SK-N-SH (cell line): ENCODE results near the gene METTL14. TPM values are rescaled to one million over a fixed set of nuclear protein-coding genes. Genes with fewer than 3 reads are reported as not detected.

Source experiments
- CTCF ChIA-PET: fragments of 300-600, 350-600 bp; formaldehyde crosslinking; extraction: SDS; loops from one replicate; lab custom pipeline; 2021; lab: Yijun Ruan, JAX
- POLR2A ChIA-PET: fragments of 350-600 bp; sonication (Branson Sonifier 250); formaldehyde crosslinking; extraction: SDS; loops from one replicate; lab custom pipeline; 2020; ENCODE audit warnings: antibody characterized with exemption, inconsistent platforms; lab: Yijun Ruan, JAX
- DNase-seq: peaks from one replicate; pipeline ENCODE4 v3.0.0; 2012
- H2AFZ ChIP-seq: fragments of 200-600 bp; sonication (generic); 2 replicates; pipeline ENCODE4 v1.8.1; 2016; ENCODE audit warnings: antibody characterized with exemption, mild to moderate bottlenecking, low read depth
- H3F3A ChIP-seq: fragments of 200-600 bp; sonication (generic); replicated peaks from 2 replicates; pipeline ENCODE3; 2016; ENCODE audit warnings: antibody characterized with exemption, mild to moderate bottlenecking; ENCODE audit not compliant: insufficient read depth
- H3K27ac ChIP-seq, 2 experiments: fragments of 200-500 bp in 1 of 2; fragments of 200-600 bp in 1 of 2; sonication (Bioruptor generic) in 1 of 2; sonication (generic), shearing (Covaris generic) in 1 of 2; 2 replicates each; pipeline versions ENCODE4 v1.5.1 to v1.6.1; 2014 to 2016; ENCODE audit warnings: low read depth in 2 of 2, inconsistent platforms in 1 of 2, low read length in 1 of 2, mild to moderate bottlenecking in 1 of 2, mixed read lengths in 1 of 2
- H3K27me3 ChIP-seq: fragments of 200-600 bp; sonication (generic), shearing (Covaris generic); 2 replicates; pipeline ENCODE4 v1.6.1; 2016; ENCODE audit warnings: mixed run types; ENCODE audit not compliant: insufficient read depth
- H3K36me3 ChIP-seq, 2 experiments: fragments of 200-500 bp in 1 of 2; fragments of 200-600 bp in 1 of 2; sonication (Bioruptor generic) in 1 of 2; sonication (generic) in 1 of 2; replicated peaks in 1 of 2; 2 replicates each; pipeline versions ENCODE3 to v1.5.1; 2014 to 2016; ENCODE audit warnings: low read length in 1 of 2, mild to moderate bottlenecking in 1 of 2; ENCODE audit not compliant: insufficient read depth in 2 of 2, control insufficient read depth in 1 of 2
- H3K4me1 ChIP-seq, 2 experiments: fragments of 200-500 bp in 1 of 2; fragments of 200-600 bp in 1 of 2; sonication (Bioruptor generic) in 1 of 2; sonication (generic), shearing (Covaris generic) in 1 of 2; 2 replicates each; pipeline versions ENCODE4 v1.5.1 to v1.6.1; 2014 to 2016; ENCODE audit warnings: low read depth in 1 of 2, low read length in 1 of 2, mixed run types in 1 of 2; ENCODE audit not compliant: insufficient read depth in 2 of 2, control insufficient read depth in 1 of 2
- H3K4me2 ChIP-seq: fragments of 200-600 bp; sonication (generic), shearing (Covaris generic); 2 replicates; pipeline ENCODE4 v1.6.1; 2017; ENCODE audit warnings: mixed run types
- H3K4me3 ChIP-seq, 2 experiments: fragments of 200-500 bp in 1 of 2; fragments of 200-600 bp in 1 of 2; sonication (Bioruptor generic) in 1 of 2; sonication (generic), shearing (Covaris generic) in 1 of 2; 2 replicates each; pipeline versions ENCODE4 v1.5.1 to v1.8.1; 2014 to 2016; ENCODE audit warnings: low read depth in 2 of 2, inconsistent platforms in 1 of 2, low read length in 1 of 2, mild to moderate bottlenecking in 1 of 2, mixed read lengths in 1 of 2, moderate library complexity in 1 of 2
- H3K79me2 ChIP-seq: fragments of 200-600 bp; sonication (generic); 2 replicates; pipeline ENCODE4 v1.8.1; 2017; ENCODE audit warnings: mild to moderate bottlenecking; ENCODE audit not compliant: insufficient read depth
- H3K9ac ChIP-seq: fragments of 200-600 bp; sonication (generic); 2 replicates; pipeline ENCODE4 v1.6.1; 2017; ENCODE audit warnings: mixed run types
- H3K9me2 ChIP-seq: fragments of 200-600 bp; sonication (generic); 2 replicates; pipeline ENCODE4 v1.6.1; 2017; ENCODE audit warnings: mixed run types
- H3K9me3 ChIP-seq: fragments of 200-600 bp; sonication (generic); 2 replicates; pipeline ENCODE4 v1.6.1; 2017; ENCODE audit warnings: mixed run types, mild to moderate bottlenecking, moderate library complexity
- H4K20me1 ChIP-seq: fragments of 200-600 bp; sonication (generic); 2 replicates; pipeline ENCODE4 v1.6.1; 2017; ENCODE audit warnings: mild to moderate bottlenecking, mixed run types; ENCODE audit not compliant: insufficient read depth
- CHD2 ChIP-seq: fragments of 150-350 bp; IDR thresholded peaks from 2 replicates; pipeline ENCODE4 v1.6.1; 2018; ENCODE audit warnings: low read length; ENCODE audit not compliant: partially characterized antibody
- EP300 ChIP-seq, 2 experiments: IDR thresholded peaks; 2 replicates each; pipeline versions ENCODE4 v1.4.0 to v1.6.1; 2012; ENCODE audit warnings: borderline replicate concordance in 1 of 2, low read depth in 1 of 2, low read length in 1 of 2
- FOSL2 ChIP-seq: IDR thresholded peaks from 2 replicates; pipeline ENCODE4 v1.4.0; 2012; ENCODE audit warnings: low read depth, mild to moderate bottlenecking, moderate library complexity, borderline replicate concordance
- FOXJ3 ChIP-seq: sonication (generic); formaldehyde crosslinking; IDR thresholded peaks from 2 replicates; pipeline ENCODE4 v1.5.1; 2020; ENCODE audit warnings: mild to moderate bottlenecking, missing genetic modification reagents
- GABPA ChIP-seq: IDR thresholded peaks from 2 replicates; pipeline ENCODE4 v1.4.0; 2012; ENCODE audit warnings: low read depth, mild to moderate bottlenecking
- GATA2 ChIP-seq: sonication (generic); formaldehyde crosslinking; IDR thresholded peaks from 2 replicates; pipeline ENCODE4 v1.5.0; 2020; ENCODE audit warnings: mild to moderate bottlenecking, missing genetic modification reagents
- MEF2A ChIP-seq: IDR thresholded peaks from 2 replicates; pipeline ENCODE4 v1.4.0; 2012; ENCODE audit warnings: low read depth, borderline replicate concordance
- MXI1 ChIP-seq: IDR thresholded peaks from 2 replicates; pipeline ENCODE4 v1.6.1; 2012; ENCODE audit warnings: mild to moderate bottlenecking, low read depth, low read length, improper control_type of control experiment
- NFIC ChIP-seq: IDR thresholded peaks from 2 replicates; pipeline ENCODE4 v1.4.0; 2012; ENCODE audit warnings: borderline replicate concordance
- NRF1 ChIP-seq: IDR thresholded peaks from 2 replicates; pipeline ENCODE4 v1.6.1; 2012; ENCODE audit warnings: low read depth, mild to moderate bottlenecking, low read length
- PBX3 ChIP-seq: IDR thresholded peaks from 2 replicates; pipeline ENCODE4; 2012
- POLR2AphosphoS5 ChIP-seq: IDR thresholded peaks from 2 replicates; pipeline ENCODE4 v1.6.1; 2012; ENCODE audit warnings: low read depth, low read length
- RCOR1 ChIP-seq: fragments of 150-350 bp; IDR thresholded peaks from 2 replicates; pipeline ENCODE4 v1.6.1; 2017; ENCODE audit warnings: antibody characterized with exemption, low read length
- RFX5 ChIP-seq: IDR thresholded peaks from 2 replicates; pipeline ENCODE4 v1.6.1; 2012; ENCODE audit warnings: mild to moderate bottlenecking, improper control_type of control experiment, low read length
- RXRA ChIP-seq: IDR thresholded peaks from 2 replicates; pipeline ENCODE4 v1.4.0; 2012; ENCODE audit warnings: low read depth, mild to moderate bottlenecking, borderline replicate concordance
- SIN3A ChIP-seq: IDR thresholded peaks from 2 replicates; pipeline ENCODE4 v1.6.1; 2012; ENCODE audit warnings: low read depth, mild to moderate bottlenecking, low read length, moderate library complexity, borderline replicate concordance
- SMC3 ChIP-seq: IDR thresholded peaks from 2 replicates; pipeline ENCODE4 v1.6.1; 2012; ENCODE audit warnings: low read depth, low read length, improper control_type of control experiment
- TAF1 ChIP-seq: IDR thresholded peaks from 2 replicates; pipeline ENCODE4 v1.6.1; 2012; ENCODE audit warnings: low read depth, mild to moderate bottlenecking, low read length, moderate library complexity, borderline replicate concordance
- TCF12 ChIP-seq: IDR thresholded peaks from 2 replicates; pipeline ENCODE4 v1.4.0; 2012
- TEAD4 ChIP-seq: IDR thresholded peaks from 2 replicates; pipeline ENCODE4 v1.4.0; 2012; ENCODE audit warnings: mild to moderate bottlenecking, borderline replicate concordance; ENCODE audit not compliant: insufficient read depth
- USF1 ChIP-seq: IDR thresholded peaks from 2 replicates; pipeline ENCODE4 v1.4.0; 2012; ENCODE audit warnings: low read depth, borderline replicate concordance
- USF2 ChIP-seq: fragments of 150-350 bp; IDR thresholded peaks from 2 replicates; pipeline ENCODE4 v1.6.1; 2017; ENCODE audit warnings: antibody characterized with exemption, low read length, low read depth, borderline replicate concordance
- YY1 ChIP-seq: IDR thresholded peaks from 2 replicates; pipeline ENCODE4 v1.4.0; 2012; ENCODE audit warnings: low read depth, mild to moderate bottlenecking
- WGBS: methylation state at CpG from one replicate; pipeline ENCODE4 v1.1.6; 2017; ENCODE audit warnings: low lambda C conversion rate; 5-methylcytosine and 5-hydroxymethylcytosine counted together
- polyA plus RNA-seq, 3 experiments: library from polyadenylated mRNA; depleted of rRNA; stranded (reverse); fragments of >200 nt; gene quantifications; 2 replicates each; pipeline ENCODE4 v1.2.3, GENCODE V29; 2012
- TF ChIP-seq, protein P1 (sequence below): IDR thresholded peaks from 2 replicates; pipeline ENCODE4 v1.4.0; 2012; ENCODE audit warnings: low read depth
- TF ChIP-seq, protein P2 (sequence below): fragments of 150-350 bp; IDR thresholded peaks from 2 replicates; pipeline ENCODE4 v1.6.1; 2016; ENCODE audit warnings: mild to moderate bottlenecking, low read depth, low read length
- TF ChIP-seq, protein P3 (sequence below): fragments of 200-600 bp; sonication (generic); IDR thresholded peaks from 2 replicates; pipeline ENCODE4 v1.6.1; 2017; ENCODE audit warnings: antibody characterized with exemption, mild to moderate bottlenecking, moderate library complexity

The METTL14 gene
- polyA plus RNA-seq, 1 of the 3 experiments (the other 2 are of a cell fraction): 11.0 TPM

GRCh38 chr4:118762730-118763477, 77.7 kb downstream of the METTL14 start:
- Histone ChIP-seq H3K9me3 (no peaks in the 10 kb centered on the region), H4K20me1 (peaks cover 5% of the 10 kb centered on the region; the same call in 1 of the 2 replicates), H3F3A (peaks cover 57% of the 10 kb centered on the region), H3K9me2 (no peaks in the 10 kb centered on the region), H3K27me3 (no peaks in the 10 kb centered on the region), H3K79me2 (peaks cover 53% of the 10 kb centered on the region), H3K27ac (peak overlapping the region; percentile 84 to 99), H3K9ac (no peak overlapping the region; the same call in 1 of the 2 replicates), H2AFZ (no peak overlapping the region), H3K4me2 (peak overlapping the region; percentile 29; the same call in 1 of the 2 replicates), H3K4me3 (no peak overlapping the region), H3K4me1 (peaks cover 63 to 64% of the 10 kb centered on the region in 2 experiments), H3K36me3 (peaks cover 41 to 62% of the 10 kb centered on the region in 2 experiments)
- ChIA-PET POLR2A (interaction anchor here (0.8 to 1.0 kb wide), 2 partner anchors 12 to 126 kb away, joined by 3 read pairs; partner anchors contain the start of gene SYNPO2), CTCF (interaction anchor here (0.9 to 1.7 kb wide), 7 partner anchors 9 to 218 kb away, joined by 3 to 6 read pairs (median 3); no protein-coding TSS in a partner anchor)
- no peak for DNase-seq
- 32% methylated on average over 3 of the region's 3 CpGs for WGBS
- no peak for TF ChIP-seq FOSL2
- TF ChIP-seq NFIC: peak; percentile 81
- TF ChIP-seq GATA2: no peak
- TF ChIP-seq SMC3: no peak
- peak; percentile 66 to 69; a peak in 2 of 4 replicates for TF ChIP-seq EP300 (IDR thresholded peaks at IDR 0.05; ENCODE audit: borderline replicate concordance in 1 of 2, low read depth in 1 of 2, low read length in 1 of 2)
- TF ChIP-seq YY1: no peak
- TF ChIP-seq RXRA: no peak
- no peak for TF ChIP-seq RCOR1
- TF ChIP-seq MXI1: no peak
- TF ChIP-seq, protein P1, sequence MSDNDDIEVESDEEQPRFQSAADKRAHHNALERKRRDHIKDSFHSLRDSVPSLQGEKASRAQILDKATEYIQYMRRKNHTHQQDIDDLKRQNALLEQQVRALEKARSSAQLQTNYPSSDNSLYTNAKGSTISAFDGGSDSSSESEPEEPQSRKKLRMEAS: no peak
- TF ChIP-seq, protein P2, sequence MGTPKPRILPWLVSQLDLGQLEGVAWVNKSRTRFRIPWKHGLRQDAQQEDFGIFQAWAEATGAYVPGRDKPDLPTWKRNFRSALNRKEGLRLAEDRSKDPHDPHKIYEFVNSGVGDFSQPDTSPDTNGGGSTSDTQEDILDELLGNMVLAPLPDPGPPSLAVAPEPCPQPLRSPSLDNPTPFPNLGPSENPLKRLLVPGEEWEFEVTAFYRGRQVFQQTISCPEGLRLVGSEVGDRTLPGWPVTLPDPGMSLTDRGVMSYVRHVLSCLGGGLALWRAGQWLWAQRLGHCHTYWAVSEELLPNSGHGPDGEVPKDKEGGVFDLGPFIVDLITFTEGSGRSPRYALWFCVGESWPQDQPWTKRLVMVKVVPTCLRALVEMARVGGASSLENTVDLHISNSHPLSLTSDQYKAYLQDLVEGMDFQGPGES: no peak
- TF ChIP-seq MEF2A: no peak
- TF ChIP-seq NRF1: no peak
- no peak for TF ChIP-seq POLR2AphosphoS5
- no peak for TF ChIP-seq USF2
- no peak for TF ChIP-seq FOXJ3 (CRISPR knock-in tag)
- TF ChIP-seq CHD2: no peak
- TF ChIP-seq TAF1: no peak
- no peak for TF ChIP-seq GABPA
- no peak for TF ChIP-seq SIN3A
- TF ChIP-seq RFX5: no peak
- peak; percentile 78 for TF ChIP-seq TCF12
- TF ChIP-seq, protein P3, sequence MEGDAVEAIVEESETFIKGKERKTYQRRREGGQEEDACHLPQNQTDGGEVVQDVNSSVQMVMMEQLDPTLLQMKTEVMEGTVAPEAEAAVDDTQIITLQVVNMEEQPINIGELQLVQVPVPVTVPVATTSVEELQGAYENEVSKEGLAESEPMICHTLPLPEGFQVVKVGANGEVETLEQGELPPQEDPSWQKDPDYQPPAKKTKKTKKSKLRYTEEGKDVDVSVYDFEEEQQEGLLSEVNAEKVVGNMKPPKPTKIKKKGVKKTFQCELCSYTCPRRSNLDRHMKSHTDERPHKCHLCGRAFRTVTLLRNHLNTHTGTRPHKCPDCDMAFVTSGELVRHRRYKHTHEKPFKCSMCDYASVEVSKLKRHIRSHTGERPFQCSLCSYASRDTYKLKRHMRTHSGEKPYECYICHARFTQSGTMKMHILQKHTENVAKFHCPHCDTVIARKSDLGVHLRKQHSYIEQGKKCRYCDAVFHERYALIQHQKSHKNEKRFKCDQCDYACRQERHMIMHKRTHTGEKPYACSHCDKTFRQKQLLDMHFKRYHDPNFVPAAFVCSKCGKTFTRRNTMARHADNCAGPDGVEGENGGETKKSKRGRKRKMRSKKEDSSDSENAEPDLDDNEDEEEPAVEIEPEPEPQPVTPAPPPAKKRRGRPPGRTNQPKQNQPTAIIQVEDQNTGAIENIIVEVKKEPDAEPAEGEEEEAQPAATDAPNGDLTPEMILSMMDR: no peak
- TF ChIP-seq USF1: no peak
- TF ChIP-seq TEAD4: 0 out of 2 replicates have a peak, but pooled peaks have one; percentile 15
- TF ChIP-seq PBX3: peak; percentile 70
